HG03280 (cell line): ENCODE data around the gene TPP1.

ENCODE experiments used
- ATAC-seq: cut with Tn5 transposase; IDR thresholded peaks from one replicate; pipeline ENCODE4 v1.9.1; 2021; ENCODE audit warnings: mild to moderate bottlenecking, moderate library complexity; ENCODE audit not compliant: unreplicated experiment

TPP1 gene

DNA sequence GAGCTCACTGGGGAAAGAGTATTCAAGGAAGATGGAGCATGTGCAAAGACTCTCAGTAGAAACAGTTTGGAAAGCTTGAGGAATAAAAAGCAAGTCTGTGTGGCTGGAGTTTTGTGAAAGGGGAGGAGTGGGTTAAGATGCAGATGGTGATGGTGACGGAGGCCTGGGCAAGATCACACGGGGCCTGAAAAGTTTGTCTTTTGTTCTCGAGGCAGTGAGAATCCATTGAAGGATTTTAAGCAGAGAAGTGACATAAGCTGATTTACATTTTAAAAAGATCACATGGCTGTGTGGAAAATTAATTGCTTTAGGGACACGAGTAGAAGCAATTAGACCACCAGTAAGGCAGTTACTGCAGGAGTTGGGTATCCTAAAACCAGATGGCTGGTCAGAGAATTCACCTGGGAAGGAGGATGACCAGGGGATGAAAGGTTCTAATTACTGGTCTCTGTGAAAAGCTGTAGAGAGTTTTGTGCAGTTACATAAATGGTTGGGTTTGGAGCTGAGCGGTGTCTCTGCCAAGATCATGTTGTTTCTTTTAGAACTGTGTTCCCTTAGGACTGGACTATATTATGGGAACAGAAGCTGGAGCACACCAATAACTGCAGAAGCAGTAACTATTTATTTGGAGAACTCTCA is 22.9 kb downstream of the TPP1 start:
- no peak for ATAC-seq

- no peak for ATAC-seq
These were observed 25.0 kb downstream of the TPP1 start for GRCh38 chr11:6594142-6594768.

GRCh38 chr11:6588018-6588417 is 31.2 kb downstream of the TPP1 start:
- ATAC-seq, result no peak

GRCh38 chr11:6587360-6587953 is 31.8 kb downstream of the TPP1 start:
- ATAC-seq, result no peak

- ATAC-seq, result no peak
These were observed 32.5 kb downstream of the TPP1 start for GRCh38 chr11:6586434-6587359.

- no peak for ATAC-seq
These were observed 34.7 kb downstream of the TPP1 start for GRCh38 chr11:6584528-6584927.

DNA sequence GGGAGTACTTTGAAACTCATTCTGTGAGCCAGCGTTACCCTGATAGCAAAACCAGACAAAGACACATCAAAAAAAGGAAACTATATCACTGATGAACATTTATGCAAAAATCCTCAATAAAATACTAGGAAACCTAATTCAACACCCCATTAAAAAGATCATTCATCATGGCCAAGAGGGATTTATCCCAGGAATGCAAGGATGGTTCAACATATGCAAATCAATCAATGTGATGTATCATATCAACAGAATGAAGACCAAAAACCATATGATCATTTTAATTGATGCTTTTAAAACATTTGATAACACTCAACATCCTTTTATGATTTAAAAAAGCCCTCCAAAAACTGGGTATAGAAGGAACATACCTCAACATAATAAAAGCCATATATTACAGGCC is 35.6 kb downstream of the TPP1 start:
- no peak for ATAC-seq

GRCh38 chr11:6579681-6580080 is 39.5 kb downstream of the TPP1 start:
- no peak for ATAC-seq

GRCh38 chr11:6578134-6578533 is 41.1 kb downstream of the TPP1 start:
- no peak for ATAC-seq

DNA sequence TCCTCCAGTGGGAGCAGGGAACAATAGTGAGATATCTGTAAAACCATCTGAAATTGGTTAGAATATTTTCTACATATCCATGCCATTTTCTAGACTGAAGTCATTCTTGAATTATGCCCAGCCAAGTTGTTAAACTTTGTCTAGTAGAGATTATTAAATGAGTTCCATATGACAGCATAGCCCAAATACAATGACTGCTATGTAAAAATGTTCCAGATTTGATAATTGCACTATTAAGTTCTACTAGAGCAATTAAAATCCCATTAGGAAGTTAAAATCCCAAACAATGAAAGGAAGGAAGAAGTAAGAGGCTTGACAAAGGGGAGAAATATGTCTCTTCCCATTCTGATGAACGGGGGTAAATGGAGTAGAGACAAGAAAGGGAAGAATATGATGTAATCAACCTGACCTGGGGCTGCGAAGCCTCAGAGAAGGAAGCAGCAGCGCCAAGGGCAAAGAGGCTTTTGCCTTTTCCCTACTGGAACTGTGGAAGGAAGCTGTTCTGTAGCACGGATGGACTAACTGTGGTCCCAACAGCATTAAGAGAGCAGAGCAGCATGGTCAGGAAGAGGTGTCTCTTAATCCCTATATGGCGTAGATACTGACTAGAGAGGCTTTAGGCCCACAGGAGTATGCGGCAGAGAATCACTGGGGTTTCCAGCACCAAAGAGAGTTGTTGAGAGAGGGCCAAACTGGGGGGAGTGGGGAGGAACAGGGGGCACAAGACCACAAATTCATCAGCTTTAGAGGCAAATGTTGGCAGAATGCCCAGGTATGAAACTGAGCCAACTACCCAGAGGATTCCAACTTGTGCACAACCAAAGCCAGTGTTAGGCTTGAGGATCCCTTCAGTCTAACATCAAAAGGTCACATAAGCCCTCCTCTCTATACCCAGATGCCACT is 42.5 kb downstream of the TPP1 start:
- no peak for ATAC-seq

DNA sequence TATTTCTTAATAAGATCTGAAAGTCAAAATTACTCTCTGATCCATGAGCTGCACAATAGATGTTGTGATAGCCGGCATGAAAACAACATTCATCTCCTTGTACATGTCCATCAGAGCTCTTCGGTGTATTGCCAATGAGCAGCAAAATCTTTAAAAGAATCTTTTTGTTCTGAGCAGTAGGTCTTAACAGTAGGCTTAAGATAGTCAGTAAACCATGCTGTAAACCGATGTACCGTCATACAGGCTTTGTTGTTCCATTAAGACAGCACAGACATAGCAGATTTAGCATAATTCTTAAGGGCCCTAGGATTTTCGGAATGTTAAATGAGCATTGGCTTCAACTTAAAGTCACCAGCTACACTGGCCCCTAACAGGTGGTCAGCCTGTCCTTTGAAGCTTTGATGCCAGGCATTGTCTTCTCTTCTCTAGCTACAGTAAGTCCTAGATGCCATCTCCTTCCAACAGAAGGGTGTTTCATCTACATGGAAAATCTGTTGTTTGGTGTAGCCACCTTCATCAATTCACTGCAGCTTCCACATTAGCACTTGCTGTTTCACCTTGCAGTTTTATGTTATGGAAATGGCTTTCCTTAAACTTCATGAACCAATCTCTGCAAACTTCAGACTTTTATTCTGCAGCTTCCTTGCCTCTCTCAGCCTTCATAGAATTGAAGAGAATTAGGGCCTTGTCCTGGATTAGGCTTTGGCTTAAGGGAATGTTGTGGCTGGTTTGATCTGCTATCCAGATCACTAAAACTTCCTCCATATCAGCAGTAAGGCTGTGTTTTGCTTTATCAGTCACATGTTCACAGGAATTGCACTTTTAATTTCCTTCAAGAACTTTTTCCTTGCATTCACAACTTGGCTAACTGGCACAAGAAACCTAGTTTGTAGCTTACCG is 44.2 kb downstream of the TPP1 start:
- no peak for ATAC-seq

DNA sequence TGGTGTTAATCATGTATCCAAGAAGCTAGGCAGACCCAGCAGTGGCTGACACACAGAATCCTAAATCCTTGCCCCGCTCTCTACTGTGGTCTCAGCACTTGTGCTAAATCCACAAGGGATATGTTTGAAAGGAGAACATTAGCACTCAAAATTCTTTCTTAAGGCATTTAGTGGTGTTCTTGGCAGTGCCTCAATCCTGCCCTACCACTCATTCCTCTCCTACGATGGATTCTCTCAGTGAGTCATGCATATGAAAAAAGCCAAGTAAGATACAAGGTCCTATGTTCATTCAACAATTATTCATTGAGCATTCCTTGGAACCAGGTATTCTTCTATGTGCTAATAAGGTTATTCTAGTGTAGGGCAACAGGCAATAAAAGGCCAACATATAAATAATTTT is 47.0 kb downstream of the TPP1 start:
- no peak for ATAC-seq

DNA sequence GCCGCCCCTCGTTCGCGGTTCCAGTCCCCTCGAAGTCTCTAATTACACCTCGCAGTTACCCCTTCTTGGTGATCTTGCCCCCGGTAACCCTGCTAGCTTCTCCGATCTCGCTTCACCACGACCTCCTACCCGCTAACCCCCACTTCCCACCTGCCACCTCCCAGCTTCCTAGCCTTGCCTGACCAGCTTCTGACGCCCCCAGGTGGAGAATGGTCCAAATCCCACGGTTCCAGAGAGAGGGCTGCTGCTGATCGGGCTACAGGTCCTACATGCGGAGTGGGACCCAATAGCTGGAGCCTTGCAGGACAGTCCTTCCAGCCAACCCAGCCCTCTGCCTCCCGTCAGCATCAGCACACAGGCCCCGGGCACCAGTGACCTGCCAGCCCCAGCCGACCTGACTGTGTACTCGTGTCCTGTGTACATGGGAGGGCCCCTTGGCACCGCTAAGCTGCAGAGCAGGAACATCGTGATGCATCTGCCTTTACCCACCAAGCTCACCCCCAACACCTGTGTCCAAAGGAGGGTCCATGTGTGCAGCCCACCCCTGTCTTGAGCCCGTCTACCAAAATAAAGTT is 47.7 kb downstream of the TPP1 start:
- ATAC-seq, result no peak

DNA sequence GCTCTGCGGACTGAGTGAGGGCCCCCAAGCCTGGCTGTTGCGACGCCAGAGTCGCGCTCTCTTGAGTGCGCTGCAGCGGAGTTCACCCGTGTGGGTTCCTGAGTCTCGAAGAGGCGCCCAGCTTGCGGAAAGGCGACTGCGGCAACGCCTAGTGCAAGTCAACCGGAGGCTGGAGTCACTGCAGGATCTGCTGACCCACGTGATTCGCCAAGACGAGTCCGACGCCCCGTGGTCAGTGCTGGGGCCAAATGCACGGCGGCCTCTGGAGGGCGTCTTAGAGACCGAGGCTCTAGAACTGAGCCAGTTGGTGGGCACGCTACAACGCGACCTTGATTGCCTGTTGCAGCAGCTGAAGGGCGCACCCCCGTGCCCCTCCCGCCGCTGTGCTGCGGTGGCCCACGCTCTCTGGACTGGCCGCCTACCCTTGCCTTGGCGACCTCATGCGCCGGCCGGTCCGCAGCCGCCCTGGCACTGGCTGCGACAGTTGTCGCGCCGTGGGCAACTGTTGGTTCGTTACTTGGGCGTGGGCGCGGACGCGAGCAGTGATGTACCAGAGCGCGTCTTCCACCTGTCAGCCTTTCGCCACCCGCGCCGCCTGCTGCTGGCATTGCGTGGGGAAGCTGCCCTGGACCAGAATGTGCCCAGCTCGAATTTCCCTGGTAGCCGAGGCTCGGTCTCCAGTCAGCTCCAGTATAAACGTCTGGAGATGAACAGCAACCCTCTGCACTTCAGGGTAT is 48.4 kb downstream of the TPP1 start:
- no peak for ATAC-seq

DNA sequence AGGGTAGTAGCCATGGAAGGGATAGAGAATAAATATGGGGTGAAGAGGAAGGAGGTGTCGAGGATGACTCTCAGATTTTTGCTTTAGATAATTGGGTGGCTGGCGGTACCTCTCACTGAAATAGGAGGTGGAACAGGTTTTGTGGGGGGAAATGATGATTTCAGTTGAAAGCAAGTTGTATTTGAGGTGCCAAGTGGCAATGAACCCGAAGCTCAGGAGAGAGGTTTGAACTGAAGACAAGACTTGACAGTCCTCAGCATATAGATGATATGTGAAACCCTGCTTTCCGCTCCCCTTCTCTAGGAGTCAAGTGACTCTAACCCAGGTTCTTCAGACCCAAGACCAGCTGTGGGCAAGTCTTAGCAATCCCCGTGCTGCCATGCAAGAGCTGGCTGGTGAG is 49.5 kb downstream of the TPP1 start:
- ATAC-seq, result no peak

GRCh38 chr11:6568191-6568918 is 50.9 kb downstream of the TPP1 start:
- ATAC-seq, result no peak

DNA sequence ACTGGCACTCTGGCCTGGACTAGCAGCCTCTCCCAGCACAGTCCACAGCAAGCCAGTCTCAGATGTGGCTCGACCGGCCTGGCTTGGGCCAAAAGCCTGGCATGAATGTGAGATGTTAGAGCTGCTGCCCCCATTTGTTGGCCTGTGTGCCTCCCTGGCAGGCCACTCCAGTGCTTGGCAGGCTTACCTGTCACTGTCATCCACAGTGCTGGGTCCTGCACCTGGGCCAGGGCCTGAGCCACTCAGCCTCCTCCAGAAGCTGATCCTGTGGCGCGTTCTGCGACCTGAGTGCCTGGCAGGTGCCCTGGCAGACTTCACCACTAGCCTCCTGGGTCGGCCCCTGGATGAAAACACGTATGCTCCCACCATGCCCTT is 51.9 kb downstream of the TPP1 start:
- ATAC-seq, result no peak
